Epithelial cell of esophagus (primary cell): ENCODE measurements around the gene TMEM139.

ENCODE experiments used
- DNase-seq: peaks from one replicate; pipeline ENCODE4 v3.0.0; 2010; ENCODE audit warnings: low read depth
- H3K4me3 ChIP-seq: 2 replicates; pipeline ENCODE4 v1.5.1; 2011; ENCODE audit warnings: mild to moderate bottlenecking, low read length, control low read depth
- CTCF ChIP-seq: IDR thresholded peaks from 2 replicates; pipeline ENCODE4 v1.5.1; 2011; ENCODE audit warnings: low read depth, mild to moderate bottlenecking, low read length, control low read depth, inconsistent platforms; ENCODE audit not compliant: insufficient read depth; ENCODE audit errors: missing control alignments

The TMEM139 gene

GRCh38 chr7:143269251-143269650 is 15.5 kb upstream of the TMEM139 start:
- DNase-seq: no peak
- no peak for TF ChIP-seq CTCF
- H3K4me3 ChIP-seq: no peak overlapping the region

DNA sequence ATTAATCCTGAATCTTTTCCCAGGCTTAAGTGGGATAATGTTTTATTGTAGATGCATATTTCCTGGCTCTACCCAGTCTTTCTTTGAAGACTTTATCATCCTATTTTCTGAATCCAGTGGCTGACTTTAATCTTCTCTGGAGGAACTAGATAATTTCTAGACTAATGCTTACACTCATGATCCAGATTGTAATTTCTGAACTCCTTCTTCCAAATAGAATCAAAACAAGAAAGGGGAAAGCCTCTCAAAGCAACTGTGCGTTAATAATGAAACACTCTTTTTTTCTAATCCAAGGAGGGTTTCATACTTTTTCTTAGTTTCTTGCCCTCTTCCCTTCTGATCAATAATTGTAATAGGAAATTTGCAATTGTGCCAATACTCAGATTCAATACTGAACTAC is 13.5 kb upstream of the TMEM139 start:
- H3K4me3 ChIP-seq: no peak overlapping the region
- TF ChIP-seq CTCF: no peak
- no peak for DNase-seq

- TF ChIP-seq CTCF: no peak
- DNase-seq: no peak
- H3K4me3 ChIP-seq: no peak overlapping the region
Observed at GRCh38 chr7:143272871-143273270, 11.9 kb upstream of the TMEM139 start.

DNA sequence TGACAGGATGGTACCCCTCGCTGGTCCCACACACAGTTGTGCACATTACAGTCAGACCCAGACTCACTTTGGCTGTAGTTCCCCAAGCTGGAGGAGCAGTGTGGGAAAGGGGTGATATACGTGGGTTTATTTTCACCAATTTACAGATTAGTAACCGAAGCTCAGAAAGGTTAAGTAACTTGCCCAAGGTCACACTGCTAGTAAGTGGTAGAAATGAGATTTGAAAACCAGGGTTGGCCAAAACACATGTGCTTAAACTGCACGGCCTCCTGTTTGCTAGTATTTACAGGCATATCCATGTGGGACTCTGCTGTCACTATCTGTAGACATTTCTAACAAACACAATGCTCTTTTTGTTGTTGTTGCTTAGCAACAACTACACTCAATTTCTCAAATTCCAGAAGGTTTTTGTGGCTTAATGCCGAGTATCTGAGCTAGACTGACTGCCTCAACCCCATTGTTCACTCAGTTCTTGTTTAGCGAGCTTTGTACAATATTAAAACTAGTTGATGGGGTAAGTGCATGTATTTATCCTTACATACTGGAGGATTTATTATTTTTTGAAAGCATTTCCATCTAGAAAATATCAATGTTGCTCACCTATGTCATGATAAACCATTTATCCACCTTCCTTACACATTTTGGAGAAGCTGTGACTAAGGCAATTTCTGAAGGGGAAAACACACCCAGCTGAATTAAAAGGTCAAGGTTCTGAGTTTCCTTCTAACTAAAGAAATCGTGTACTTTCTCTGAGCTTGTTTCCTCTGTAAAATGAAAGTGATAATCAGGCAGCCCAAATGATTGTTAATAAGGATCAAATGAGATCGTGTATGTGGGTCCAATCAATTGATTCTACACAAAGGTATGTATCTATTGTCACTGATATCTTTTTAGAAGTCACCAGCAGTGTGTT is 5.3 kb upstream of the TMEM139 start:
- peak; percentile 53 for DNase-seq
- H3K4me3 ChIP-seq: no peak overlapping the region
- no peak for TF ChIP-seq CTCF

- DNase-seq: no peak
- H3K4me3 ChIP-seq: no peak overlapping the region
- no peak for TF ChIP-seq CTCF
Observed at GRCh38 chr7:143280160-143280559, 4.6 kb upstream of the TMEM139 start.

GRCh38 chr7:143280566-143280965 is 4.2 kb upstream of the TMEM139 start:
- no peak overlapping the region for H3K4me3 ChIP-seq
- no peak for DNase-seq

More at GRCh38 chr7:143280566-143280965, 4.2 kb upstream of the TMEM139 start:
- TF ChIP-seq CTCF: no peak
